ENCODE results near the gene ATP4A.

- no peak for TF ChIP-seq CTCF (IDR thresholded peaks at IDR 0.05; ENCODE audit: insufficient read depth, low read depth, low read length)
- TF ChIP-seq EZH2 (IDR thresholded peaks at IDR 0.05; ENCODE audit: insufficient read depth, low read length) = no peak
Measured at GRCh38 chr19:35513628-35514281, 49.7 kb downstream of the ATP4A start, which contains the start of gene DMKN.
